Nephron (organoid): ENCODE results near the gene ARHGAP6.

ENCODE experiments used
- H3K27ac Mint-ChIP-seq, 3 experiments: 2 replicates each; pipeline ENCODE4 v1.8.0; 2020; ENCODE audit warnings: mixed read lengths in 3 of 3, mild to moderate bottlenecking in 2 of 3, moderate library complexity in 1 of 3
- H3K27me3 Mint-ChIP-seq: 2 replicates; pipeline ENCODE4 v1.8.0; 2021; ENCODE audit warnings: low read depth, mild to moderate bottlenecking, moderate library complexity, mixed read lengths
- H3K36me3 Mint-ChIP-seq: 2 replicates; pipeline ENCODE4 v1.8.0; 2020; ENCODE audit warnings: low read depth, mixed read lengths
- H3K4me1 Mint-ChIP-seq: 2 replicates; pipeline ENCODE4 v1.8.0; 2020; ENCODE audit warnings: mixed read lengths
- H3K4me3 Mint-ChIP-seq, 3 experiments: 2 replicates each; pipeline ENCODE4 v1.8.0; 2020; ENCODE audit warnings: mild to moderate bottlenecking in 3 of 3, mixed read lengths in 3 of 3, moderate library complexity in 2 of 3
- H3K9me3 Mint-ChIP-seq: 2 replicates; pipeline ENCODE4 v1.8.0; 2020; ENCODE audit warnings: mixed read lengths
- CTCF ChIP-seq, 3 experiments: fragments of 200-600 bp; sonication (generic); IDR thresholded peaks; one replicate each; pipeline ENCODE4 v1.5.0; 2021; ENCODE audit warnings: antibody characterized with exemption in 3 of 3; ENCODE audit not compliant: unreplicated experiment in 3 of 3

Gene ARHGAP6

GRCh38 chrX:11408109-11408405 is 257.7 kb downstream of the ARHGAP6 start:
- H3K4me3 Mint-ChIP-seq: no peak overlapping the region
- peak overlapping the region in 1 of 3 experiments; percentile 48 for H3K27ac Mint-ChIP-seq
- no peak for TF ChIP-seq CTCF (IDR thresholded peaks at IDR 0.05; ENCODE audit: unreplicated experiment in 3 of 3)
- peaks cover 11% of the 10 kb centered on the region for H3K9me3 Mint-ChIP-seq
- H3K27me3 Mint-ChIP-seq: no peaks in the 10 kb centered on the region
- H3K36me3 Mint-ChIP-seq: no peaks in the 10 kb centered on the region
- peaks cover 15% of the 10 kb centered on the region for H3K4me1 Mint-ChIP-seq

GRCh38 chrX:11407331-11408108 is 258.2 kb downstream of the ARHGAP6 start:
- Mint-ChIP-seq H3K4me1 (peaks cover 16% of the 10 kb centered on the region), H3K36me3 (no peaks in the 10 kb centered on the region), H3K9me3 (peaks cover 11% of the 10 kb centered on the region), H3K4me3 (no peak overlapping the region), H3K27me3 (no peaks in the 10 kb centered on the region), H3K27ac (peak overlapping the region in 2 of 3 experiments; percentile 48 to 57)
- no peak for TF ChIP-seq CTCF (IDR thresholded peaks at IDR 0.05; ENCODE audit: unreplicated experiment in 3 of 3)

GRCh38 chrX:11406109-11406765 is 259.5 kb downstream of the ARHGAP6 start:
- peak overlapping the region in 2 of 3 experiments; percentile 32 to 40 for H3K27ac Mint-ChIP-seq
- no peaks in the 10 kb centered on the region for H3K27me3 Mint-ChIP-seq
- TF ChIP-seq CTCF (IDR thresholded peaks at IDR 0.05; ENCODE audit: unreplicated experiment in 3 of 3): no peak
- H3K4me1 Mint-ChIP-seq: peaks cover 21% of the 10 kb centered on the region
- H3K36me3 Mint-ChIP-seq: no peaks in the 10 kb centered on the region
- H3K9me3 Mint-ChIP-seq: peaks cover 11% of the 10 kb centered on the region
- no peak overlapping the region for H3K4me3 Mint-ChIP-seq

GRCh38 chrX:11403631-11404030 is 262.1 kb downstream of the ARHGAP6 start:
- H3K4me1 Mint-ChIP-seq: peaks cover 30% of the 10 kb centered on the region
- no peaks in the 10 kb centered on the region for H3K27me3 Mint-ChIP-seq
- peaks cover 7% of the 10 kb centered on the region for H3K9me3 Mint-ChIP-seq
- no peak for TF ChIP-seq CTCF (IDR thresholded peaks at IDR 0.05; ENCODE audit: unreplicated experiment in 3 of 3)
- H3K36me3 Mint-ChIP-seq: no peaks in the 10 kb centered on the region
- H3K27ac Mint-ChIP-seq: no peak overlapping the region
- H3K4me3 Mint-ChIP-seq: no peak overlapping the region

- peaks cover 2% of the 10 kb centered on the region for H3K9me3 Mint-ChIP-seq
Observed at GRCh38 chrX:11401966-11402365, 263.8 kb downstream of the ARHGAP6 start.

More at GRCh38 chrX:11401966-11402365, 263.8 kb downstream of the ARHGAP6 start:
- no peak overlapping the region for H3K4me3 Mint-ChIP-seq
- no peak for TF ChIP-seq CTCF (IDR thresholded peaks at IDR 0.05; ENCODE audit: unreplicated experiment in 3 of 3)
- no peaks in the 10 kb centered on the region for H3K27me3 Mint-ChIP-seq
- peaks cover 30% of the 10 kb centered on the region for H3K4me1 Mint-ChIP-seq
- no peak overlapping the region for H3K27ac Mint-ChIP-seq
- no peaks in the 10 kb centered on the region for H3K36me3 Mint-ChIP-seq
